Parathyroid adenoma (tissue), 2 donors: ENCODE data around the gene C12orf76.

Source experiments
- H2AFZ ChIP-seq: fragments of 300-600 bp; sonication (generic); one replicate; pipeline ENCODE4 v1.7.0; 2017; ENCODE audit warnings: antibody characterized with exemption, mild to moderate bottlenecking
- H3K27ac ChIP-seq: fragments of 300-600 bp; sonication (generic); one replicate; pipeline ENCODE4 v1.7.0; 2017
- H3K27me3 ChIP-seq: fragments of 300-600 bp; sonication (generic); one replicate; pipeline ENCODE4 v1.7.0; 2017; ENCODE audit warnings: low read length; ENCODE audit not compliant: control insufficient read depth, insufficient read depth
- H3K36me3 ChIP-seq: fragments of 300-600 bp; sonication (generic); one replicate; pipeline ENCODE4 v1.7.0; 2017; ENCODE audit warnings: low read length; ENCODE audit not compliant: control insufficient read depth, insufficient read depth
- H3K4me1 ChIP-seq: fragments of 300-600 bp; sonication (generic); one replicate; pipeline ENCODE4 v1.7.0; 2017; ENCODE audit warnings: control low read depth
- H3K4me2 ChIP-seq: fragments of 300-600 bp; sonication (generic); one replicate; pipeline ENCODE4 v1.7.0; 2017; ENCODE audit warnings: low read length
- H3K4me3 ChIP-seq: fragments of 300-600 bp; sonication (generic); one replicate; pipeline ENCODE4 v1.7.0; 2017; ENCODE audit warnings: low read depth, low read length
- H3K79me2 ChIP-seq: fragments of 300-600 bp; sonication (generic); one replicate; pipeline ENCODE4 v1.7.0; 2017; ENCODE audit warnings: control low read depth
- H3K9ac ChIP-seq: fragments of 300-600 bp; sonication (generic); one replicate; pipeline ENCODE4 v1.7.0; 2017; ENCODE audit warnings: mild to moderate bottlenecking
- H3K9me3 ChIP-seq: fragments of 300-600 bp; sonication (generic); one replicate; pipeline ENCODE4 v1.7.0; 2017; ENCODE audit warnings: low read length; ENCODE audit not compliant: control insufficient read depth
- CTCF ChIP-seq: fragments of 300-600 bp; sonication (generic); IDR thresholded peaks from one replicate; pipeline ENCODE4 v1.7.0; 2017; ENCODE audit warnings: antibody characterized with exemption, mild to moderate bottlenecking
- donor health status: primary hyperparathyroidism.

Gene C12orf76

GRCh38 chr12:109993091-109993490 is 55.2 kb downstream of the C12orf76 start:
- Histone ChIP-seq H3K4me3 (no peak overlapping the region), H3K4me1 (no peaks in the 10 kb centered on the region), H3K27ac (no peak overlapping the region), H3K36me3 (no peaks in the 10 kb centered on the region), H2AFZ (no peak overlapping the region), H3K79me2 (peaks cover 14% of the 10 kb centered on the region), H3K4me2 (no peak overlapping the region), H3K9ac (no peak overlapping the region), H3K9me3 (no peaks in the 10 kb centered on the region), H3K27me3 (no peaks in the 10 kb centered on the region)
- no peak for TF ChIP-seq CTCF

GRCh38 chr12:109991586-109991985 is 56.7 kb downstream of the C12orf76 start:
- Histone ChIP-seq H3K79me2 (peaks cover 13% of the 10 kb centered on the region), H2AFZ (no peak overlapping the region), H3K27ac (no peak overlapping the region), H3K9ac (no peak overlapping the region), H3K4me2 (no peak overlapping the region), H3K36me3 (no peaks in the 10 kb centered on the region), H3K4me3 (no peak overlapping the region), H3K27me3 (no peaks in the 10 kb centered on the region), H3K4me1 (no peaks in the 10 kb centered on the region), H3K9me3 (no peaks in the 10 kb centered on the region)
- no peak for TF ChIP-seq CTCF
